Liver (tissue), 9 donors: ENCODE results near the gene TCEA2. TPM values are rescaled to one million over a fixed set of nuclear protein-coding genes. Genes with fewer than 3 reads are reported as not detected.

ENCODE experiments used
- DNase-seq: peaks from one replicate; pipeline ENCODE4 v3.0.0-alpha.2; 2017; ENCODE audit warnings: low spot score
- H3K27ac ChIP-seq, 2 donors: one replicate each; pipeline ENCODE4 v1.7.0; 2013; ENCODE audit warnings: inconsistent platforms in 2 of 2, low read length in 2 of 2, control low read depth in 1 of 2, low read depth in 1 of 2, mild to moderate bottlenecking in 1 of 2
- H3K27me3 ChIP-seq, 4 donors: one replicate each; pipeline versions ENCODE4 v1.6.1 to v1.7.0; 2013; ENCODE audit warnings: low read length in 3 of 4, inconsistent platforms in 1 of 4, mild to moderate bottlenecking in 1 of 4, moderate library complexity in 1 of 4; ENCODE audit not compliant: control insufficient read depth in 4 of 4, insufficient read depth in 4 of 4
- H3K36me3 ChIP-seq, 4 donors: one replicate each; pipeline versions ENCODE4 v1.6.1 to v1.7.0; 2013; ENCODE audit warnings: low read length in 3 of 4, mild to moderate bottlenecking in 3 of 4, low read depth in 1 of 4, moderate library complexity in 1 of 4; ENCODE audit not compliant: control insufficient read depth in 4 of 4, insufficient read depth in 3 of 4
- H3K4me1 ChIP-seq, 4 donors: one replicate each; pipeline versions ENCODE4 v1.6.1 to v1.7.0; 2013; ENCODE audit warnings: low read length in 3 of 4, mild to moderate bottlenecking in 3 of 4, moderate library complexity in 1 of 4; ENCODE audit not compliant: control insufficient read depth in 4 of 4, insufficient read depth in 4 of 4
- H3K4me3 ChIP-seq, 3 donors: one replicate each; pipeline versions ENCODE4 v1.6.1 to v1.7.0; 2013; ENCODE audit warnings: low read length in 3 of 3, control low read depth in 1 of 3, low read depth in 1 of 3, mild to moderate bottlenecking in 1 of 3
- H3K9ac ChIP-seq, 2 donors: one replicate each; pipeline ENCODE4 v1.7.0; 2013; ENCODE audit warnings: low read length in 2 of 2, mild to moderate bottlenecking in 2 of 2, moderate library complexity in 2 of 2, control low read depth in 1 of 2, low read depth in 1 of 2
- H3K9me3 ChIP-seq, 4 donors: one replicate each; pipeline versions ENCODE4 v1.6.1 to v1.7.0; 2013; ENCODE audit warnings: low read length in 3 of 4; ENCODE audit not compliant: control insufficient read depth in 4 of 4
- ATF3 ChIP-seq: IDR thresholded peaks from 2 replicates; pipeline ENCODE4 v1.6.1; 2016; ENCODE audit warnings: antibody characterized with exemption
- CTCF ChIP-seq: fragments of 150-350 bp; IDR thresholded peaks from 2 replicates; pipeline ENCODE4 v1.5.1; 2017; ENCODE audit warnings: improper control_type of control experiment, low read depth, low read length; ENCODE audit not compliant: missing input control
- EGR1 ChIP-seq, 2 donors: IDR thresholded peaks; 2 replicates each; pipeline ENCODE4 v1.6.1; 2016 to 2018; ENCODE audit warnings: antibody characterized with exemption in 2 of 2, low read depth in 2 of 2
- FOXA1 ChIP-seq: IDR thresholded peaks from 2 replicates; pipeline ENCODE4 v1.6.1; 2016; ENCODE audit warnings: antibody characterized with exemption
- FOXA2 ChIP-seq: IDR thresholded peaks from 2 replicates; pipeline ENCODE4 v1.6.1; 2016; ENCODE audit warnings: antibody characterized with exemption
- GABPA ChIP-seq, 2 donors: IDR thresholded peaks in 1 of 2; conservative IDR thresholded peaks in 1 of 2; 2 replicates each; pipeline ENCODE4 v1.6.1; 2016; ENCODE audit warnings: antibody characterized with exemption in 2 of 2, mild to moderate bottlenecking in 1 of 2, moderate library complexity in 1 of 2
- HNF4A ChIP-seq, 2 donors: conservative IDR thresholded peaks; 2 replicates each; pipeline ENCODE4 v1.6.1; 2016; ENCODE audit warnings: antibody characterized with exemption in 2 of 2, mild to moderate bottlenecking in 2 of 2
- HNF4G ChIP-seq: IDR thresholded peaks from 2 replicates; pipeline ENCODE4 v1.6.1; 2016; ENCODE audit warnings: antibody characterized with exemption
- JUND ChIP-seq, 2 donors: IDR thresholded peaks; 2 replicates each; pipeline ENCODE4 v1.6.1; 2016; ENCODE audit warnings: antibody characterized with exemption in 2 of 2
- MAX ChIP-seq: IDR thresholded peaks from 2 replicates; pipeline ENCODE4 v1.6.1; 2016; ENCODE audit warnings: antibody characterized with exemption
- NR2F2 ChIP-seq: IDR thresholded peaks from 2 replicates; pipeline ENCODE4 v1.6.1; 2016; ENCODE audit warnings: antibody characterized with exemption
- RAD21 ChIP-seq, 2 donors: IDR thresholded peaks; 2 replicates each; pipeline ENCODE4 v1.6.1; 2016; ENCODE audit warnings: antibody characterized with exemption in 2 of 2, mild to moderate bottlenecking in 2 of 2
- RXRA ChIP-seq, 2 donors: IDR thresholded peaks; 2 replicates each; pipeline ENCODE4 v1.6.1; 2017 to 2018; ENCODE audit warnings: antibody characterized with exemption in 2 of 2, mild to moderate bottlenecking in 1 of 2
- SP1 ChIP-seq: IDR thresholded peaks from 2 replicates; pipeline ENCODE4 v1.6.1; 2018; ENCODE audit warnings: antibody characterized with exemption, mild to moderate bottlenecking
- TAF1 ChIP-seq: conservative IDR thresholded peaks from 2 replicates; pipeline ENCODE4 v1.6.1; 2016; ENCODE audit warnings: antibody characterized with exemption, mild to moderate bottlenecking
- YY1 ChIP-seq: IDR thresholded peaks from 2 replicates; pipeline ENCODE4 v1.6.1; 2016; ENCODE audit warnings: antibody characterized with exemption, mild to moderate bottlenecking
- ZBTB33 ChIP-seq: IDR thresholded peaks from 2 replicates; pipeline ENCODE4 v1.6.1; 2016; ENCODE audit warnings: antibody characterized with exemption
- WGBS: extraction: QIAGEN DNeasy Blood & Tissue Kit; methylation state at CpG from one replicate; pipeline ENCODE4 v1.1.7; 2013; 5-methylcytosine and 5-hydroxymethylcytosine counted together
- polyA plus RNA-seq, 2 donors: library from polyadenylated mRNA; stranded (reverse) in 1 of 2; unstranded in 1 of 2; fragments of 200-250 nt in 1 of 2; fragments of >200 nt in 1 of 2; fragmentation: Nextera tagmentation in 1 of 2; extraction: Ambion mirVana in 1 of 2; gene quantifications; one replicate each; pipeline versions ENCODE4 v1.2.1 to v1.2.3, GENCODE V29; 2013 to 2015
- total RNA-seq, 2 donors: library from RNA; depleted of rRNA; stranded (reverse); fragments of >200 nt; gene quantifications; one replicate each; pipeline ENCODE4 v1.2.3, GENCODE V29; 2014
- donor health status: healthy.
- donor health status: healthy.
- donor health status: healthy.
- donor health status: healthy.
- donor health status: healthy.

TCEA2 gene
- total and polyA plus RNA-seq, 4 donors: 4.6 to 22.6 (median 11.8) TPM

GRCh38 chr20:64076061-64076997 is 13.3 kb downstream of the TCEA2 start:
- Histone ChIP-seq H3K9me3 (no peaks in the 10 kb centered on the region), H3K9ac (no peak overlapping the region), H3K27me3 (no peaks in the 10 kb centered on the region), H3K36me3 (peaks cover 0 to 10% (median 0%) of the 10 kb centered on the region in 4 donors), H3K4me1 (peaks cover 7 to 19% (median 10%) of the 10 kb centered on the region in 4 donors), H3K4me3 (peak overlapping the region in 1 of 3 donors; percentile 15), H3K27ac (no peak overlapping the region)
- WGBS: 94% methylated on average over 22 of the region's 22 CpGs
- no peak for TF ChIP-seq NR2F2
- no peak for TF ChIP-seq MAX
- no peak for TF ChIP-seq HNF4G
- TF ChIP-seq ATF3: no peak
- TF ChIP-seq HNF4A (conservative IDR thresholded peaks at IDR 0.05): no peak
- TF ChIP-seq JUND (IDR thresholded peaks at IDR 0.05): no peak
- no peak for TF ChIP-seq YY1
- no peak for TF ChIP-seq FOXA2
- no peak for TF ChIP-seq GABPA (IDR thresholded peaks at IDR 0.05 in 1 of 2, conservative IDR thresholded peaks at IDR 0.05 in 1 of 2)
- TF ChIP-seq FOXA1: no peak
- no peak for DNase-seq

GRCh38 chr20:64077094-64077493 is 14.1 kb downstream of the TCEA2 start:
- Histone ChIP-seq H3K36me3 (peaks cover 0 to 9% (median 0%) of the 10 kb centered on the region in 4 donors), H3K27ac (peak overlapping the region; percentile 41 to 58), H3K4me3 (peak overlapping the region in 1 of 3 donors; percentile 26), H3K27me3 (no peaks in the 10 kb centered on the region), H3K9me3 (no peaks in the 10 kb centered on the region), H3K4me1 (peaks cover 7 to 19% (median 10%) of the 10 kb centered on the region in 4 donors), H3K9ac (no peak overlapping the region)
- WGBS: 90% methylated on average over 8 of the region's 8 CpGs
- no peak for TF ChIP-seq NR2F2
- no peak for TF ChIP-seq RAD21 (IDR thresholded peaks at IDR 0.05)
- TF ChIP-seq CTCF: no peak
- no peak for TF ChIP-seq HNF4A (conservative IDR thresholded peaks at IDR 0.05)
- DNase-seq: no peak

- Histone ChIP-seq H3K27ac (peak overlapping the region; percentile 41 to 58), H3K4me1 (peaks cover 7 to 22% (median 10%) of the 10 kb centered on the region in 4 donors), H3K9me3 (no peaks in the 10 kb centered on the region), H3K36me3 (peaks cover 0 to 6% (median 0%) of the 10 kb centered on the region in 4 donors), H3K4me3 (peak overlapping the region in 2 of 3 donors; percentile 15 to 26), H3K27me3 (no peaks in the 10 kb centered on the region), H3K9ac (no peak overlapping the region)
- WGBS: 77% methylated on average over 7 of the region's 7 CpGs
- no peak for DNase-seq
- no peak for TF ChIP-seq RAD21 (IDR thresholded peaks at IDR 0.05)
- no peak for TF ChIP-seq ATF3
- TF ChIP-seq EGR1 (IDR thresholded peaks at IDR 0.05; ENCODE audit: low read depth in 2 of 2): no peak
- no peak for TF ChIP-seq SP1
- no peak for TF ChIP-seq GABPA (IDR thresholded peaks at IDR 0.05 in 1 of 2, conservative IDR thresholded peaks at IDR 0.05 in 1 of 2)
- no peak for TF ChIP-seq ZBTB33
- no peak for TF ChIP-seq RXRA (IDR thresholded peaks at IDR 0.05)
- no peak for TF ChIP-seq HNF4G
- TF ChIP-seq FOXA2: no peak
- no peak for TF ChIP-seq JUND (IDR thresholded peaks at IDR 0.05)
- no peak for TF ChIP-seq CTCF
- TF ChIP-seq MAX: no peak
- TF ChIP-seq YY1: no peak
- no peak for TF ChIP-seq HNF4A (conservative IDR thresholded peaks at IDR 0.05)
- no peak for TF ChIP-seq TAF1
- TF ChIP-seq FOXA1: no peak
Measured at GRCh38 chr20:64077541-64077875, 14.5 kb downstream of the TCEA2 start.
